ENCODE measurements around the gene STMND1.

Gene STMND1

GRCh38 chr6:17161076-17161475, 59.2 kb downstream of the STMND1 start:
- in situ Hi-C loops (cut with MboI; ENCODE audit: low sequenced_read_pairs, unreplicated experiment) = no loop called here
- no peak for DNase-seq (ENCODE audit: low spot score)
- TF ChIP-seq, protein P1, sequence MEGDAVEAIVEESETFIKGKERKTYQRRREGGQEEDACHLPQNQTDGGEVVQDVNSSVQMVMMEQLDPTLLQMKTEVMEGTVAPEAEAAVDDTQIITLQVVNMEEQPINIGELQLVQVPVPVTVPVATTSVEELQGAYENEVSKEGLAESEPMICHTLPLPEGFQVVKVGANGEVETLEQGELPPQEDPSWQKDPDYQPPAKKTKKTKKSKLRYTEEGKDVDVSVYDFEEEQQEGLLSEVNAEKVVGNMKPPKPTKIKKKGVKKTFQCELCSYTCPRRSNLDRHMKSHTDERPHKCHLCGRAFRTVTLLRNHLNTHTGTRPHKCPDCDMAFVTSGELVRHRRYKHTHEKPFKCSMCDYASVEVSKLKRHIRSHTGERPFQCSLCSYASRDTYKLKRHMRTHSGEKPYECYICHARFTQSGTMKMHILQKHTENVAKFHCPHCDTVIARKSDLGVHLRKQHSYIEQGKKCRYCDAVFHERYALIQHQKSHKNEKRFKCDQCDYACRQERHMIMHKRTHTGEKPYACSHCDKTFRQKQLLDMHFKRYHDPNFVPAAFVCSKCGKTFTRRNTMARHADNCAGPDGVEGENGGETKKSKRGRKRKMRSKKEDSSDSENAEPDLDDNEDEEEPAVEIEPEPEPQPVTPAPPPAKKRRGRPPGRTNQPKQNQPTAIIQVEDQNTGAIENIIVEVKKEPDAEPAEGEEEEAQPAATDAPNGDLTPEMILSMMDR (IDR thresholded peaks at IDR 0.05; ENCODE audit: borderline replicate concordance, control extremely low read depth, extremely low read depth, insufficient read depth, missing control alignments) = no peak

GRCh38 chr6:17165383-17165782, 63.5 kb downstream of the STMND1 start:
- no peak for DNase-seq (ENCODE audit: low spot score)
- in situ Hi-C loops (cut with MboI; ENCODE audit: low sequenced_read_pairs, unreplicated experiment) = no loop called here
- TF ChIP-seq, protein P1 (IDR thresholded peaks at IDR 0.05; ENCODE audit: borderline replicate concordance, control extremely low read depth, extremely low read depth, insufficient read depth, missing control alignments) = no peak

GRCh38 chr6:17167327-17167979, 65.6 kb downstream of the STMND1 start:
- in situ Hi-C loops (cut with MboI; ENCODE audit: low sequenced_read_pairs, unreplicated experiment) = no loop called here
- no peak for DNase-seq (ENCODE audit: low spot score)
- TF ChIP-seq, protein P1 (IDR thresholded peaks at IDR 0.05; ENCODE audit: borderline replicate concordance, control extremely low read depth, extremely low read depth, insufficient read depth, missing control alignments) = no peak

GRCh38 chr6:17169291-17169690, 67.4 kb downstream of the STMND1 start:
- in situ Hi-C loops (cut with MboI; ENCODE audit: low sequenced_read_pairs, unreplicated experiment) = no loop called here

DNA sequence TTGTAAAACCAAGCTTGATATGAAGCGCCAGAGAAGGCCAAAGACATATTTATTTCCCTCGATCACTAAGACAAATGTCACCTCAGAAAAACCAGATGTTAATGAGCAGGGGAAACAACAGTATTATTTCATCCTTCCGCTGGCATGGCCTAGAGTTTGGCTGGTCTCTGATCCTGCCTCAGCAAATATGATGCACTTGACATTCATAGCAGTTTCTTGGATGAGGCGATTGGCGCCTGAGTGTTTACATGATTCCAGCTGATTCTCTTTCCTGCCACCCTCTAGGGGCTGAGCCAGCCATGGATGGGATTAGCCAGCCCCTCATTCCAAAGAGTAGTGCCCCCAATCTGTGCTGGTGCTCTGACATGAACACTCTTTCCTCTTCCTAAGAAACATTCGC, 67.9 kb downstream of the STMND1 start:
- DNase-seq (ENCODE audit: low spot score) = no peak
- in situ Hi-C loops (cut with MboI; ENCODE audit: low sequenced_read_pairs, unreplicated experiment) = no loop called here
- TF ChIP-seq, protein P1 (IDR thresholded peaks at IDR 0.05; ENCODE audit: borderline replicate concordance, control extremely low read depth, extremely low read depth, insufficient read depth, missing control alignments) = no peak

More at GRCh38 chr6:17169291-17169690, 67.4 kb downstream of the STMND1 start:
- no peak for DNase-seq (ENCODE audit: low spot score)
- TF ChIP-seq, protein P1 (IDR thresholded peaks at IDR 0.05; ENCODE audit: borderline replicate concordance, control extremely low read depth, extremely low read depth, insufficient read depth, missing control alignments) = no peak

DNA sequence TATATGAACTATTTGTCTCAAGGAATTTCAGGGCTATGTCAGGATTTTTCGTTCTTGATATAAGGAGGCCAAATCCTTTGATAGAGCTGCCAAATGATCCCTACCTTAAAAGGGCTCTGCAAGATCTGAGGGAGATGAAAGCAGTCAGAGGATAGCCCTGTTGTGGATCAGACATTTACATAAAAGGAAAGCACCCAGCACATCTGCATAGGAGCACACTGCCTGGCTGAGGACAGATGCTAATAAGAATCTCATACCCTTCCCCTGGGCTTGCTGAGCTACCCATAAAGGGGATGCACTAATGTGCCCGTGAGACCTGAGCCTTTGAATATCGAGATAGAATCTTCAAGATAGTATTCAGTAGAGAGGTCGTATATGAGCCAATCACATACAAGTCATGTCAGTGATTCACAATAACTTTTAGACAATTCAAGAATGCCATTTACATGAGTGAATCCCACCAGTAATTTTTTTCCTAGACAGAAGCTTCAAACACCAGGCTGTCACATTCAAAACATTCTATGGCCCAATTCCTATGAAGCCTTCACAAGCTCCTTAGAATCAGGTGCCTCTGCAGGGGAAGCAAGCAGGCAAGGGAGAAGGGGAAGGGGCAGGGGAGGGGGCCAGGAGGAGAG, 71.1 kb downstream of the STMND1 start:
- in situ Hi-C loops (cut with MboI; ENCODE audit: low sequenced_read_pairs, unreplicated experiment) = no loop called here
- TF ChIP-seq, protein P1 (IDR thresholded peaks at IDR 0.05; ENCODE audit: borderline replicate concordance, control extremely low read depth, extremely low read depth, insufficient read depth, missing control alignments) = no peak
- DNase-seq (ENCODE audit: low spot score) = no peak

Measured in GM13976 (cell line).